ENCODE measurements around the gene RPL27A. TPM values are rescaled to one million over a fixed set of nuclear protein-coding genes. Genes with fewer than 3 reads are reported as not detected.
A peak's percentile ranks its signal among the peaks of the same experiment; 100 is the strongest.

RPL27A gene
- total RNA-seq, 1 donor from 2014 or later, result 724 TPM

GRCh38 chr11:8701891-8702597 lies 19.5 kb downstream of the RPL27A start:
- no peak for DNase-seq

GRCh38 chr11:8702598-8702915 lies 20.0 kb downstream of the RPL27A start:
- DNase-seq, result no peak

- DNase-seq, result no peak
These were observed 21.5 kb downstream of the RPL27A start for GRCh38 chr11:8704136-8704535.

DNA sequence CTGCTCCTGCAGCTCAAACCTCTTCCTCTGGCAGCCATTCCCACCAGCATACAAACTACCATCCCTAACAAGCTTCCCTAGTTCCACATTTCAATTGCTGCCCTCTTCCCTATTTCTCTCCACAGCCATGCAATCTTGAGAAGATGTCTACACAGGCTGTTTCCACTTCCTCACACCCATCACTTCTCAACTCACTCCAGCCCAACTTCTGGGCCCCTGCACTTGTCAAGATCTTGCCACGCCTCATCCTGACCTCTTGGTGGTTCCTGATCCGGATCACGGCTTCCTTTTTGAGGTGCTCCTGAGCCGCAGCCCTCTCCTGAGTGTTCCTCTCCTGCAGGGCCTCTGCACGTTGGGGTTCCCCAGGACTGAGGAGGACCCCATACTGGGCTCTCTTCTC lies 22.6 kb downstream of the RPL27A start:
- DNase-seq, result no peak

- no peak for DNase-seq
These were observed 24.3 kb downstream of the RPL27A start for GRCh38 chr11:8706673-8707432.

DNA sequence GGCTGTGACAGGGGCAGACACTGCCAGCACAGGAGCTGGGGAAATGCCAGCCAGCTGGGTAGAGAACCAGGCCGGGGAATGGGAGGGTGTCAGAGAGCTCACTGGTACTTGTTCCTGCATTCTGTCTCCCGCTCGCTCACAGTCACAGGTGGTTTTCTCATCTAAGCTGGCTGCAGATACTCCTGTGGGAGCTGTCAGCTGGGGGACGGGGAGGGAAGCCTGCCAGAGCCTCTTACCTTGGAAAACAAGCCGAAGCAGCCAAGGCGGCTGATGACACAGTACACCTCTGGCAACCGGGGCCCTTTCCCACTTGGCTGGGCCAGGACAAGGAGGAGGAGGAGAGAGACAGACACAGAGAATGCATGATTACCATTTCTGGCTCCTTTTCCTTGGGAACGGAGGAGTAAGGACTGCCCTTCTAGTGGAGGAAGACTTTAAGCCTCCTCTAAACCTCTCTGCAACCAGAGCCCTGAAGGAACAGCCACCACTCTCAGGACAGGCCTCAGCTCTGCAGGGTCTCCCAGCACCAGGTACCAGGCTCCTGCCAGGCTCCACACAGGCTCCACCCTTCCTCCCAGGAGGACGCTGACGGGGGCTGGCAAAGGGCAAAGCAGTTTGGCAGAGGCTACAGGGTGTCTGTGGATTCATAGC lies 25.1 kb downstream of the RPL27A start:
- no peak for DNase-seq

GRCh38 chr11:8709002-8709672 lies 26.5 kb downstream of the RPL27A start:
- DNase-seq, result no peak

GRCh38 chr11:8709777-8710176 lies 27.2 kb downstream of the RPL27A start:
- DNase-seq, result no peak

GRCh38 chr11:8711895-8712442 lies 29.4 kb downstream of the RPL27A start:
- no peak for DNase-seq

DNA sequence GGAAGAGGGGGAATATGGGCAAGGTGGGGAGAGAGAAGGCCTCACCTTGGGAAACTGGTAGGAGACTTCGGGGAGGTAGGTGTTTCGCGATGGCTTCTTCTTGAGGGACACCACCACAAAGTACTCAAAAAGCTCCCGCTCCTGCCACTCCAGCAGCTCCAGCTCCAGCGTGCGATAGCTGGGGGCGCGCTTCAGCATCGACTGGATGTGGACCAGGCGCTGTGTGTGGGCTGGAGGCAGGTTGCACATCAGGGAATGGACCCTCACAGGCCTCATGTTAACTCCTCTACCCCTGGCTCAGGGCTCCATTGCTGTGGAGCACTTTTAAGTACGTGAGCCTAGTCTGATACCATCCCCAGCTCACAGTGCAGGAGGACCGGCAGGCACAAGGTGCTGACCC lies 29.9 kb downstream of the RPL27A start:
- no peak for DNase-seq

DNA sequence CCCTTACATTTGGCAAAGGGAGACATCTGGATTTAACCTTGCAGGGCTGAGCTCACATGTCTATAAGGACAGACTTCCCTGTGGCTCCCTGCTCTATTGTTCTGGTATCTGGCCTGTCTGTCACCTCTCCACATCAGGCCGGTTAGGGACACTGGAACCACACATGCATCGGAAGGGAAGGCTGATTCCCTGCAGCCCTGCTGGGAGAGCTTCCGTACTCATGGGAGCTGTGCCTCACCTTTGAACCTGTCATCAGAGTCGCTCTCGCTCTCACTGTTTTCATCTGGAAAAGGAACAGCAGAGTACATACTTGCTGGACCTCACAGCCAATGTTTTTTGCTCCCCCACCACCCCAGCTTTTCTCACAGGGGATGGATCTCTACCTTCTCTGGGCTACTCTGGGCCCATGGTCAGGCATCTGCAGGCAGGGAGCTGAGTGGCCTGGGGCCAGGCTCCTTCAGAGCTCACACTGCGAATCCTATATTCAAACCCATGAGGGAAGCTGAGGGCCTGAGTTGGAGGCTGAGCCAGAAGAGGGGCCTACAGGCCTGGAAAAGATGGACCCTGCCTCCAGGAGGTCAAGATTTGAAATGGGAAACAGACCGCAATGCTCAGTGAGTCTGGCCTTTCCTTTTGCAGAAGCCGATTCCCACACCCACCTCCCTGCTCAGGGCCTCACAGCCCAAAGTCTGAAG lies 31.3 kb downstream of the RPL27A start:
- DNase-seq, result no peak

GRCh38 chr11:8714622-8715225 lies 32.1 kb downstream of the RPL27A start:
- peak; percentile 54 for DNase-seq

DNA sequence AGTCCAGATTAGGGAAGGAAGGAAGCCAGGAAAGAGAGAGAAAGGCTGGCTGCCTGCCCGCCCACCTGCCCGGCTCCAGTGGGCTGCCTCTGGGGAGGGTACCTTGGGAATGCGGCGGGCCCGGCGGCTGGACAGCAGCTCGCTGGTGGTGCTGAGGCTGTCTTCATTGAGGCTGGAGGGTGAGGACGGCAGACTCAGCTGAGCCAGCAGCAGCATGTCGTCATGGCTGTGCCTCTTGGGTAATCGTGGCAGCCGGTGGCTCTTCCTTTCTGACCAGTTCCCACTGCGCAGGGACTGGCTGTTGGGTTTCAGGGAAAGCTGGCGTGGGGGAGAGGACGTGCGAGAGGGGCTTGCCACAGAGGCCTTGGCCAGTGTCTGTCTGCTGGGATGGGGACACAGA lies 32.9 kb downstream of the RPL27A start:
- DNase-seq, result peak; percentile 48

- no peak for DNase-seq
These were observed 34.9 kb downstream of the RPL27A start for GRCh38 chr11:8717544-8717875.

DNA sequence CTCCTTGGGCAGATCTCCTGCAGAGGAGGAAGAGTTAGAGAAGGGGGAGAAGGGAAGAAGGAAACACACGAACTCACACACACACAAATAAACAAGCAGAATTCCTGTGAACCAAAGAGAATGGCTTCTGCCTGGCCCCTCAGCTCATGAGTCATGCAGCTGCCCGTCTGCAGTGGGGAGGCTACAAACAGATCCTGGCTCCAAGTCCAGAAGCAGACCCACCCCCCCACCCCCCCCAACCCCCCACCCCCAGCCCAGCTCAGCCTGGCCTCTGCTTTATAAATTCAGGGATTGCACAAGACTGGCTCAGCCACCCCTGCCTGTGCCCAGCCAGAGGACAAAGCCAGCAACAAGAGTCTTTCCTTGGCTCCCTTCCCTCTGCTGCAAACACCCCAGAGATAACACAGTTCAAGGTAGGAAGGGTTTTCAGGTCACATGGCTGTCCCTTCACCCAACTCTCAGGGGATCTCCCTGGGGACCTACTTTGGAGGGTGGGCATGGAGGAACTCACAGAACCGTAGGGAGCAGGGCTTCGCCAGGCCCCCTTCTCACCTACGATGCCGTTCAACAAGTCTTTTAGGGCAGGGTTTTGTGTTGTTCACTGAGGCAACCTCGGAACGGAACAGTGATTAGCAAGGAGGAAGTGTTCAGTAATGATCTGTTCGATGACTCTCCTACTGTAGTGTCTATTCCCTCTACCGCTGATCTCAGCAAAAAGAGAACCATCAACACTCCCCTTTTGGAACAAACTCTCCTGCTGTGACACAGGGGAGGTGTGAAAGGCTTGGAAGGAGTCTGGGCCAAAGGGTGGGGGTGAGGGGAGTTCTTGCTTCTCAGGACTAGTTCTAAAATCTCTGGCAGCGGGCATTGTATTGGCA lies 35.5 kb downstream of the RPL27A start:
- peak; percentile 77 for DNase-seq

DNA sequence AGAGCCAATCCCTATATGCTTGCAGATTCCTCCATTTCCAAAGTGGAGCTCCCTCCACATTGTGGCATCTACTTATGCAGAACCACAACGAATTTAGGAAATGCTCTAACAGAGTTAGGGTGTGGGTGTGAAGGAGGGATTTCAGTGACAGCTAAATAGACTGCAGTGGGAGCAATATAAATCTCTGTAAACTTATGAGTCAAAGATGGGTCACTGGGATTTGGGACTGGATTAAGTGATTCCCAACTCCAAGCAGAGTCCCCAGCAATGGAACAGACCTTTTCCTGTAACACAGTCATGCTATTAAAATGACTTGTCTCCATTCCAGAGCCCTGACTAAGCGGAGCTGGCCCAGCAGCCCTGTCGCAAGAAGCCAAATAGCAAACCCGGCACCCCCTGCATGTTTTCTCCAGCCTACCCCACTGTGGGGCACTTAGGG lies 36.6 kb downstream of the RPL27A start:
- peak; percentile 73 for DNase-seq

DNA sequence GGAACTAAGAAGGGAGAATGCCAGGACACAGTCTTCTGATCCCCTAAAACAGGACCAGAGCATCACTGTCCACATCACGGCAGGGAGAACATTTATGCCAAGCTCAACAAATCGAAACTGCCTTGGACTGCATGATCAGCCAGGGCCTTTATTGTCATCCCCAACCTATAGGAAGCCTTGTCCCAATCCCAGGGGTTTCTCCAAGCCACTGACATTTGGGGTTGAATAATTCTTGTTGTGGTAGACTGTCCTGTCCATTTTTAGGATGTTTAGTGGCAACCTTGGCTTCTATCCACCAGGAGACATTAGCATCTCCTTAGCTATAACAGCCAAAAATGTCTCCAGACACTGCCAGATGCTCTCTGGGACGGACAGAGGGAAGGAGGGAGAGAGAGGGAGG lies 37.1 kb downstream of the RPL27A start:
- no peak for DNase-seq

- DNase-seq, result no peak
These were observed 37.8 kb downstream of the RPL27A start for GRCh38 chr11:8720352-8720751.

DNA sequence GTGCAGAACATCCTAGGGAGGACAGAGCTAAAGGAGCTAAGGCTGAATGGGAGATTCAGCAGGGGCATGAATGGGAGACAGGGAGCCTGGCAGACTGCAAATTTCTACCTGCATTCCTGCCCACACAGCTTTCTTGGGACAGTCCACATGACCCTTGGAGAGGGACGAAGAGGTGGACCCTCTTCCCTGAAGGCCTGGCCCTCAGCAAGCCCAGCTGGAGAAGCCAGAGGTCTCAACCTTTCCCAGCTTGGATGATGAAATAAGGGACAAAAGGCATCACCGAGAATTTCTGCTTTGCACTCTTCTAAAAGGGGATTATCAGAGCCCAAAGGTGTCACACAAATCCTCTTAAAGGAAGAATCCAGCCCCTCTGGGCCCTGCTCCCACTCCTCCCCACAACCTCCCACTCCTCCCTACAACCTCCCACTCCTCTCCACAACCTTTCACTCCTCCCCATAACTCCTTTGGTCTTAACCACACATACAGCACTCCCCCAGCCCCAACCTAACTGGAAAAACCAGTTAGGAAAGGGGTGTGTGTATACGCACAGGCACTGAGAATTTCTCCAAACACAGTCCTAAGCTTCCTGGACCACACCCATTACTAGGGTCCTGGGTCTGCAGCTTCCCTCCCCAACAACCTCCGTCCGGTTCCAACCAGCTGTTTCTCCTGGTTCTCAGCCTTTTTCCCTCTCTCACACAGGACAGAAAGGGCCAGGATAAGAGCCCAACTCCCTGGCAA lies 38.4 kb downstream of the RPL27A start:
- no peak for DNase-seq

All from dermis blood vessel endothelial cell (primary cell).